BE2C (cell line): ENCODE results near the gene YAP1.

ENCODE experiments used
- DNase-seq: peaks from one replicate; pipeline ENCODE4 v3.0.0-alpha.2; 2020
- H3K27me3 ChIP-seq: fragments of 250-450 bp; sonication (Bioruptor Pico); 2 replicates; pipeline ENCODE4 v1.5.1; 2020; ENCODE audit warnings: mild to moderate bottlenecking
- H3K36me3 ChIP-seq: fragments of 250-450 bp; sonication (Bioruptor Pico); 2 replicates; pipeline ENCODE4 v1.5.1; 2020; ENCODE audit warnings: mild to moderate bottlenecking
- H3K4me1 ChIP-seq: fragments of 250-450 bp; sonication (Bioruptor Pico); 2 replicates; pipeline ENCODE4 v1.5.1; 2020
- H3K4me3 ChIP-seq: 2 replicates; pipeline ENCODE4 v1.5.1; 2011; ENCODE audit warnings: low read depth, low read length
- H3K9me3 ChIP-seq: fragments of 250-450 bp; sonication (Bioruptor Pico); 2 replicates; pipeline ENCODE4 v1.5.1; 2020
- TF ChIP-seq, protein P1 (sequence below): IDR thresholded peaks from 2 replicates; pipeline ENCODE4 v1.5.1; 2012; ENCODE audit warnings: mild to moderate bottlenecking, low read depth, low read length

YAP1 gene

DNA sequence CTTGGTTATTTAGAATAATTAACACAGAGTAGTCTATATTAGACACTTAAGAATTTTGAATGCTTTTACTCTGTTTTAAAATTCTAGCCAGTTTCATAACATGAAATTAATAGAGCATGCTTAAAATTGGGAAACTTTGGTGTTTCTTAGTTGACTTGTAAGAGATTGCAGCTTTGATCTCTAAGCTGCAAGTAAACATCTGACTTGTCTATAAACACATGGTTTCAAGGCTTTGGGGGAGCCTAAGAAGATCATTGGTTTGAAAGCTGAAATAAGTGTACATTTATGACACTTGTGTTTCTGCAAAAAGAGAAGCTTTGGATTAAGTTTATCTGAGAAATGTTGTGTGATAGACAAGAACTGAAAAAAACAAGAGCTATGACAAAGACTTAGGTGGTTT is 37.8 kb downstream of the YAP1 start:
- no peaks in the 10 kb centered on the region for H3K4me1 ChIP-seq
- H3K4me3 ChIP-seq = no peak overlapping the region
- H3K27me3 ChIP-seq = peaks cover 16% of the 10 kb centered on the region
- no peaks in the 10 kb centered on the region for H3K36me3 ChIP-seq
- TF ChIP-seq, protein P1, sequence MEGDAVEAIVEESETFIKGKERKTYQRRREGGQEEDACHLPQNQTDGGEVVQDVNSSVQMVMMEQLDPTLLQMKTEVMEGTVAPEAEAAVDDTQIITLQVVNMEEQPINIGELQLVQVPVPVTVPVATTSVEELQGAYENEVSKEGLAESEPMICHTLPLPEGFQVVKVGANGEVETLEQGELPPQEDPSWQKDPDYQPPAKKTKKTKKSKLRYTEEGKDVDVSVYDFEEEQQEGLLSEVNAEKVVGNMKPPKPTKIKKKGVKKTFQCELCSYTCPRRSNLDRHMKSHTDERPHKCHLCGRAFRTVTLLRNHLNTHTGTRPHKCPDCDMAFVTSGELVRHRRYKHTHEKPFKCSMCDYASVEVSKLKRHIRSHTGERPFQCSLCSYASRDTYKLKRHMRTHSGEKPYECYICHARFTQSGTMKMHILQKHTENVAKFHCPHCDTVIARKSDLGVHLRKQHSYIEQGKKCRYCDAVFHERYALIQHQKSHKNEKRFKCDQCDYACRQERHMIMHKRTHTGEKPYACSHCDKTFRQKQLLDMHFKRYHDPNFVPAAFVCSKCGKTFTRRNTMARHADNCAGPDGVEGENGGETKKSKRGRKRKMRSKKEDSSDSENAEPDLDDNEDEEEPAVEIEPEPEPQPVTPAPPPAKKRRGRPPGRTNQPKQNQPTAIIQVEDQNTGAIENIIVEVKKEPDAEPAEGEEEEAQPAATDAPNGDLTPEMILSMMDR = no peak
- H3K9me3 ChIP-seq = no peaks in the 10 kb centered on the region
- no peak for DNase-seq

DNA sequence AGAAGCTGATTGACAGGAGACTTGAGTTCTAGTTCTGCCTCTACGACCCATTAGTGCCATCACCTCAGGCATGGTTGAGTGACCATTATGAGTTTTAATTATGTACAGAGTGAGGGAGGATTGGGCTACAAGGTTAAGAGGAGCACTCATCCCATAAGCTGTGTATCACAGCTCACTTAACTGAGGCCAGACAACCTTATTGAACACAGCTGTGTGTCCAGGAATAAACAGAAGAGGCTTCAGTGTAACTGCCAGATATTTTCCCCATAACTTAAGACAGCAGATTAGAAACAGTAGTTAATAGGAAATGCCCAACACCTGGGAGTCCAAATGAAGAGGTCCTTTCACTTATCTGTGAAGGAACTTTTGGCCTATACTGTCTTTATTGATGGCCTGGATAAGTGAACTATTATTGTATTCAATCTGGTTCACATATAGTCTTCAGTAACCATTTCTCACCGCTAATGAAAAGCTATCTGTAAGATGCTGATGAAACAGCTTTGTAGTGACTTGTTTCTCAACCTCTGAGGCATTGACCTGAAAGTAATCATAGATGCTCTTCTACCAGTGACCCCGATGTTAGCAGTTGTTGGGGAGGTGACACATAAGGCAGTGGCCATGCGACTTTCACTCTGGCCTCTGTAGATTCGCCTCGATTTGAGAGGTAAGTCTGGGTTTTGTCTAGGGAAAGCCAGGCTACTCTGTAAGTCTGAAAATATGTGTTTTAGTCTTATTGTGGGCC is 41.7 kb downstream of the YAP1 start:
- Histone ChIP-seq H3K36me3 (no peaks in the 10 kb centered on the region), H3K27me3 (peaks cover 19% of the 10 kb centered on the region)

DNA sequence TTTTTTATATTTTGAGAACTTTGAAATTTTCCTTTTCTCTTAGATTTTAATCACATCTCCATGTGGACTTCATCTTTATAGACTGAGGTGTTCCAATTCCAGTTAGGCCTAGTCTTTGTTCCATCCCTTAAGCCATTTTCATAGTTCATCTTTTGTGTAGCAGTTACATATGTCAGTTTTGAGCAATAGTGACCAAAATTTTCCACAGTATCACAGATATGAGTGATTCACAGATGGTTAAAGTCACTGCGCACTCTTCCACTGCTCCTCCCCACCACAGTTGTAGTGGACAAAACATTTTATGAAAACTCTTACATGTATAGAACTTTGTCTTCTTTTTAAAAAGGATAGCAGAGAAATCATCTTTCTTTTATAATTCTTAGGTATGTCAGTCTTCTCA is 42.8 kb downstream of the YAP1 start:
- DNase-seq = no peak
- H3K36me3 ChIP-seq = no peaks in the 10 kb centered on the region
- H3K4me3 ChIP-seq = no peak overlapping the region
- H3K27me3 ChIP-seq = peaks cover 19% of the 10 kb centered on the region
- H3K9me3 ChIP-seq = no peaks in the 10 kb centered on the region
- no peaks in the 10 kb centered on the region for H3K4me1 ChIP-seq
- TF ChIP-seq, protein P1 = no peak

More for the DNA sequence above, 41.7 kb downstream of the YAP1 start:
- no peaks in the 10 kb centered on the region for H3K4me1 ChIP-seq
- H3K4me3 ChIP-seq = no peak overlapping the region
- DNase-seq = no peak
- no peaks in the 10 kb centered on the region for H3K9me3 ChIP-seq
- TF ChIP-seq, protein P1 = no peak

DNA sequence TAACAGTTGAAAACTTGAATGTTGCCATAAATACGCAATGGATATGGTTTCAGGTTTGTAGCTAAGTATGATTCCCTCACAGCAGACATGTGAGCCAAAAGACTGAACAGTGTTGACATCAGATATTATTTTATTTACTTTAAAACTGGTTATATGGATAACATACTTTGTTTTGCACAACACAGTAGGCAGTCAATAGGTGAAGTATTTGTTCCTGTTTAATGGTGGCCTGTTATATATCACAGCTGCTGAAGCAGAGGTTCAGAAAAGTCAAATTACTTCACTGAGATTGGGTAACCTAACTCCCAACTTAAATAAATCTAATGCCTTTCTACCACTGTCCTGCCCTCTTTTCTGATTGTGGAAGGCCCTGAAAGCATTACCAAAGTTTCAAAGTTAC is 44.6 kb downstream of the YAP1 start:
- TF ChIP-seq, protein P1 = no peak
- Histone ChIP-seq H3K36me3 (no peaks in the 10 kb centered on the region), H3K27me3 (peaks cover 15% of the 10 kb centered on the region), H3K9me3 (no peaks in the 10 kb centered on the region), H3K4me3 (no peak overlapping the region), H3K4me1 (no peaks in the 10 kb centered on the region)
- DNase-seq = no peak

DNA sequence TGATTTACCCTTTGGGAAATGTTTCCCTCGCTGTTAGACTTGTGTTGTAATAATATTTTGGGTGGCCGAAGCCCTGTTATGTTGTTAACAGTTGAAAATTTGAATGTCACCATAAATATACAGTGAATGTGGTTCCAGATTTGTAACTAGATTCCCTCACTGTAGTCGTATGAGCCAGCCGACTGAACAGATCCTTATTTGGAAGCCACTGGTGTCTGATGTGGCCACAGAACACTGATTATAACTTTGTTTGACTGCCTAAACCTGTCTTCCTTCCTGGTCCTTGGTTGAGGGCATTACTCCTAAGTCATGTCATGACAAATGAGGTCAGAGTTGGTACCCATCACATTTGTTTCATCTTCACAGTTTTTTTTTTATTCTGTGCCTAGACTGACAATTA is 45.4 kb downstream of the YAP1 start:
- H3K36me3 ChIP-seq = no peaks in the 10 kb centered on the region
- H3K4me1 ChIP-seq = no peaks in the 10 kb centered on the region
- no peaks in the 10 kb centered on the region for H3K9me3 ChIP-seq
- TF ChIP-seq, protein P1 = no peak
- no peak overlapping the region for H3K4me3 ChIP-seq
- peaks cover 15% of the 10 kb centered on the region for H3K27me3 ChIP-seq
- DNase-seq = no peak

DNA sequence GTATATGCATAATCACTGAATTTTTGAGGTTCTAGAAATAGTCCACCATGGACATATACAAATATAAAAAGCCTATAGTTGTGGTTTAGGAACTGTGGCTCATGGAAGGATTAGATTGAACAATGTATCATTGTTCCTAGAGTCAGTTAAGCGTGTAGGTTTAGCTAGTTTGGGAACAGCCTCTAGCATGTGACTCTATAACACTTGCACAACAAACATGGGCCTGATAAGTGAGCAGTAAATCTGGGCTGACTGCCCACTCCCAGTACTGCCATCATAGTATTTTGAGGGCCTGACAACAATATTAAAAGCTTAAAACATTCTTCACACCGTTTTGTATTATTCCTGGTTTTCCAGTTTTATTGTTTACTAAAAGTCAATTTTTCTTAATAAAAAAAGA is 47.0 kb downstream of the YAP1 start:
- Histone ChIP-seq H3K27me3 (peaks cover 7% of the 10 kb centered on the region), H3K4me1 (no peaks in the 10 kb centered on the region), H3K4me3 (no peak overlapping the region), H3K36me3 (no peaks in the 10 kb centered on the region), H3K9me3 (no peaks in the 10 kb centered on the region)
- TF ChIP-seq, protein P1 = no peak
- no peak for DNase-seq
